Fibroblast of skin of left quadriceps (primary cell): ENCODE results near the gene SSUH2.

Source experiments
- DNase-seq, 2 experiments: peaks; one replicate each; pipeline ENCODE4 v3.0.0-alpha.2; 2013; ENCODE audit warnings: low read depth in 2 of 2

The SSUH2 gene

GRCh38 chr3:8579943-8580342, 64.7 kb downstream of the SSUH2 start:
- no peak for DNase-seq

DNA sequence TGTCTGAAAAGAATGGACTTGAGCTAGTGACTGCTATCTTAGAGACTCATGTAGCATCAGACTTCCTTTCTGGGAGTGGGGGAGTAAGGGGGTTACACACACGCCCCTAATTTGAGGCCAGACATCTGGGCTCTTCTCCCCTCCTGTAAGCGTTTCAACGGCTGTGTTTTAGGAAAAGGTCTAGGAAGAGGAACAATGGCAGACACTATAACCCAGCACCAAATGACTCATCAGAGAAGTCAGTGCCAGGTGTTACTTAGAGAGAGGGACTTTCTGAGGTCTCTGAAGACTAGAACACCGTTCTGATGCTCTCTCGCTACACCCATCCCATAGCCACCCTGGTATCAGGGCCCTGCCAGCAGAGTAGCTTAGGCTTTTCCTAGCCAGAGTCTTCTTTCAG, 65.5 kb downstream of the SSUH2 start:
- DNase-seq, result no peak

GRCh38 chr3:8578282-8578681, 66.3 kb downstream of the SSUH2 start:
- DNase-seq, result no peak

- peak in 1 of 2 experiments; percentile 20 for DNase-seq
These were observed 67.6 kb downstream of the SSUH2 start for GRCh38 chr3:8576841-8577571.

DNA sequence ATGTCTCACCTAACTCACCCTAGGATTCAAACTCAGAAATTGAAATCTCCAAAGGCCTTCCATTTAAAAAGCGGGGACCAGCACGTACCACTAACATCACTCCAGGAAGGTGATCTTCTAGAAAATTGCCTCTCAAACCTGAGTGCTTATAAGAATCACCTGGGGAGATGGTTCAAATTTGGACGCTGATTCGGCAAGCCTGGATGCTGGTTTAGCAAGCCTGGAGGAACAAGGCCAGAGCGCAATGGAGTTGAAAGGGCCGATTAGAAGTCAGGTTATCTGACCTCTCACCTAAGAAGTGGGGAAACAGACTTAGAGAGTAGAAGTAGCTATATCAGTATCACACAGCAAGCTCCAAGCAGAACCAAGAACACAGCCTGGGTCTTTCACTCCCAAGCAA, 68.2 kb downstream of the SSUH2 start:
- DNase-seq, result no peak

DNA sequence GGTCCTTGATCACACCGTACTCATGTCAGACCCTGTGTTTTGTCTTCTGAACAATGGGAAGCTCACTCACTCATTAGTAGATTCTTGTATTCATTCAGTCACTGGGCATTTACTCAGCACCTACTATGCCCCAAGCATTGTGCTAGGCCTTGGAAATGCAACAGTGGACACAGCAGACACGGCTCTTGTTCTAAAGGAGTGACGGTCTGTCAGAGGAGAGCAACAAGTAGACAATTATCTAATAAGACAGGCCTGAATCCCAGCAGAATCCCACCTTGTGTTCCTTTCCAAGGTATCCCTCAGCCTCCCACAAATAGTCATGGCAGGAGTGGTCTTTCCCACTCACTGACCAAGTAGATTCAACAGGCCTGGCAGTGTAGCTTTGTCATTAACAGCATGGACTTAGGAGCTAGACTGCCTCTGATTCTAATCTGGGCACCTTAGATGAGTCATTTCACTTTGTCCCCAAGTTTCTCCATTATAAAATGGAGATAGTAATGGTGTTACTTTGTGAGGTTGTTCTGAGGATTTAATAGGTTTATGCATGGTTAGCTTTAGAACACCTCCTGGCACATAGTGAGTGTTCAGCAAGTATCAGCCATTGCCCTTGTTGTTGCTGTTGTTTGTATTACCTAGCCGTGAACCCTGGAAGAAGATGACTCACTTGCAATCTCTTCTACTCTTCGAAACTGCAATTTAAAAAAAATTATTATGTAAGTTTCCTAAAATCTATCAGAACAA, 69.1 kb downstream of the SSUH2 start:
- DNase-seq, result no peak

- DNase-seq, result no peak
These were observed 69.8 kb downstream of the SSUH2 start for GRCh38 chr3:8574670-8575322.

- no peak for DNase-seq
These were observed 70.4 kb downstream of the SSUH2 start for GRCh38 chr3:8574040-8574669.

GRCh38 chr3:8573342-8573926, 71.2 kb downstream of the SSUH2 start:
- DNase-seq, result no peak

- no peak for DNase-seq
These were observed 73.3 kb downstream of the SSUH2 start for GRCh38 chr3:8571256-8571655.
